ENCODE data around the gene UTP20. TPM values are rescaled to one million over a fixed set of nuclear protein-coding genes. Genes with fewer than 3 reads are reported as not detected.

UTP20 gene
- total and polyA plus RNA-seq, 7 donors: 0.60 to 10.7 (median 7.5) TPM

- WGBS, 2 donors: 95 to 99% methylated on average over 8 of the region's 8 CpGs
- Histone ChIP-seq H3K36me3 (peaks cover 0 to 64% (median 28%) of the 10 kb centered on the region in 4 donors), H3K27ac (no peak overlapping the region), H3K4me3 (no peak overlapping the region), H3K4me1 (no peaks in the 10 kb centered on the region), H3K27me3 (no peaks in the 10 kb centered on the region), H3K9me3 (no peaks in the 10 kb centered on the region)
- DNase-seq: no peak
- no peak for TF ChIP-seq POLR2A (IDR thresholded peaks at IDR 0.05)
- no peak for TF ChIP-seq POLR2AphosphoS5 (IDR thresholded peaks at IDR 0.05)
- TF ChIP-seq EP300 (IDR thresholded peaks at IDR 0.05): no peak
- no peak for TF ChIP-seq CTCF (IDR thresholded peaks at IDR 0.05)
- intact Hi-C loops (cut with DNase I): no loop called here
Measured at GRCh38 chr12:101327051-101327450, 47.1 kb downstream of the UTP20 start.

- WGBS, 2 donors: 95 to 98% methylated on average over 2 of the region's 2 CpGs
- no peaks in the 10 kb centered on the region for H3K4me1 ChIP-seq
- no peak overlapping the region for H3K27ac ChIP-seq
- no peak for DNase-seq
- H3K27me3 ChIP-seq: no peaks in the 10 kb centered on the region
- H3K4me3 ChIP-seq: no peak overlapping the region
- TF ChIP-seq POLR2AphosphoS5 (IDR thresholded peaks at IDR 0.05): no peak
- TF ChIP-seq CTCF (IDR thresholded peaks at IDR 0.05): no peak
- no peak for TF ChIP-seq POLR2A (IDR thresholded peaks at IDR 0.05)
- TF ChIP-seq EP300 (IDR thresholded peaks at IDR 0.05): no peak
- intact Hi-C loops (cut with DNase I): no loop called here
- no peaks in the 10 kb centered on the region for H3K9me3 ChIP-seq
- H3K36me3 ChIP-seq: peaks cover 0 to 64% (median 28%) of the 10 kb centered on the region in 4 donors
Measured at GRCh38 chr12:101327546-101327945, 47.6 kb downstream of the UTP20 start.

- H3K27ac ChIP-seq: no peak overlapping the region
Measured at GRCh38 chr12:101328917-101329316, 49.0 kb downstream of the UTP20 start.

GRCh38 chr12:101330631-101331030 is 50.7 kb downstream of the UTP20 start:
- no peak for DNase-seq
- TF ChIP-seq POLR2A (IDR thresholded peaks at IDR 0.05) (no peak), CTCF (IDR thresholded peaks at IDR 0.05) (no peak), POLR2AphosphoS5 (IDR thresholded peaks at IDR 0.05) (no peak), EP300 (IDR thresholded peaks at IDR 0.05) (no peak)
- Histone ChIP-seq H3K36me3 (peaks cover 0 to 81% (median 34%) of the 10 kb centered on the region in 4 donors), H3K27ac (no peak overlapping the region), H3K27me3 (no peaks in the 10 kb centered on the region), H3K4me3 (no peak overlapping the region), H3K4me1 (no peaks in the 10 kb centered on the region), H3K9me3 (no peaks in the 10 kb centered on the region)
- intact Hi-C loops (cut with DNase I): no loop called here
- WGBS, 2 donors: 35 to 98% methylated on average over 1 of the region's 1 CpG

More at GRCh38 chr12:101328917-101329316, 49.0 kb downstream of the UTP20 start:
- peaks cover 0 to 74% (median 31%) of the 10 kb centered on the region in 4 donors for H3K36me3 ChIP-seq
- WGBS, 2 donors: 96% methylated on average over 3 of the region's 3 CpGs
- TF ChIP-seq POLR2AphosphoS5 (IDR thresholded peaks at IDR 0.05): no peak
- TF ChIP-seq POLR2A (IDR thresholded peaks at IDR 0.05): no peak
- TF ChIP-seq EP300 (IDR thresholded peaks at IDR 0.05): no peak
- no peak for TF ChIP-seq CTCF (IDR thresholded peaks at IDR 0.05)
- no peaks in the 10 kb centered on the region for H3K4me1 ChIP-seq
- intact Hi-C loops (cut with DNase I): no loop called here
- H3K27me3 ChIP-seq: no peaks in the 10 kb centered on the region
- no peaks in the 10 kb centered on the region for H3K9me3 ChIP-seq
- H3K4me3 ChIP-seq: no peak overlapping the region
- DNase-seq: no peak

- no peak overlapping the region for H3K27ac ChIP-seq
- DNase-seq: no peak
- WGBS, 2 donors: 87 to 92% methylated on average over 2 of the region's 2 CpGs
- no peak overlapping the region for H3K4me3 ChIP-seq
- TF ChIP-seq POLR2AphosphoS5 (IDR thresholded peaks at IDR 0.05): no peak
- TF ChIP-seq EP300 (IDR thresholded peaks at IDR 0.05): no peak
- no peak for TF ChIP-seq CTCF (IDR thresholded peaks at IDR 0.05)
- no peak for TF ChIP-seq POLR2A (IDR thresholded peaks at IDR 0.05)
- H3K27me3 ChIP-seq: no peaks in the 10 kb centered on the region
- no peaks in the 10 kb centered on the region for H3K9me3 ChIP-seq
- intact Hi-C loops (cut with DNase I): no loop called here
- H3K4me1 ChIP-seq: no peaks in the 10 kb centered on the region
- peaks cover 4 to 74% (median 20%) of the 10 kb centered on the region in 4 donors for H3K36me3 ChIP-seq
Measured at GRCh38 chr12:101336437-101336836, 56.5 kb downstream of the UTP20 start.
